ACHN (cell line): ENCODE data around the gene KCNJ14.

Experiments
- DNase-seq: peaks from one replicate; pipeline ENCODE4 v3.0.0-alpha.2; 2015
- in situ Hi-C: cut with HindIII; loops from 2 replicates; pipeline ENCODE4 v1.10.0; 2017; ENCODE audit warnings: low sequenced_read_pairs, low pct_ligation_motif_present, low pct_unique_long_range_greater_than_20kb

KCNJ14 gene

DNA sequence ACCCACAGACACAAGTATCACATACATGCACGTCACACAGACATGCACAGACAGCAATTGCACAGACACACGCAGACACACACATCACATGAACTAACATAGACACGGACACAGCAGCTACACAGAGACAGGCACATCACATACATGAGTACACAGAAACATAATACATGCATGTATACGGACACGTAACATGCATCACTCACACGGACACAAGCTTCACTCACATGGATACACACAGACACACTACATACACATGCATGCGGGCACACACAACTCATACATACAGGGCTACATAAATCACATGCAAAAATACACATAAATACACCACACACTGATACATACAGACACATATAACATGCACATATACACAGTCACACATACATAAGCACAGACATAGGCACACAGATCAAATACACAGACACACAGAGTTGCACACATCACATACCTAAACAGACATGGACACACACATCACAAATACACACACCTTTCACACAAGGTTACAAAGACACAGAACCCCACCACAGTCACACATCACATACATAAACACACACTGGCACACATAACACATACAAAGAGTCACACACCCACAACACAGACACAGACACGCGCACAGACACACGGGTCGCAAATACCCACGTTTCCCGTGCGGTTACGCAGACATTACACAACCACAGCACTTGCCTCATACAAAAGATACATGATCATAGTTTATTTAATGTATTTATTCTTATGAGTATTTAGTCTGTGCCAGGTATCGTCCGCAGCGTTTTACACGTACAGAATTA lies 57.3 kb downstream of the KCNJ14 start:
- DNase-seq, result no peak
- in situ Hi-C loops, result no loop called here

DNA sequence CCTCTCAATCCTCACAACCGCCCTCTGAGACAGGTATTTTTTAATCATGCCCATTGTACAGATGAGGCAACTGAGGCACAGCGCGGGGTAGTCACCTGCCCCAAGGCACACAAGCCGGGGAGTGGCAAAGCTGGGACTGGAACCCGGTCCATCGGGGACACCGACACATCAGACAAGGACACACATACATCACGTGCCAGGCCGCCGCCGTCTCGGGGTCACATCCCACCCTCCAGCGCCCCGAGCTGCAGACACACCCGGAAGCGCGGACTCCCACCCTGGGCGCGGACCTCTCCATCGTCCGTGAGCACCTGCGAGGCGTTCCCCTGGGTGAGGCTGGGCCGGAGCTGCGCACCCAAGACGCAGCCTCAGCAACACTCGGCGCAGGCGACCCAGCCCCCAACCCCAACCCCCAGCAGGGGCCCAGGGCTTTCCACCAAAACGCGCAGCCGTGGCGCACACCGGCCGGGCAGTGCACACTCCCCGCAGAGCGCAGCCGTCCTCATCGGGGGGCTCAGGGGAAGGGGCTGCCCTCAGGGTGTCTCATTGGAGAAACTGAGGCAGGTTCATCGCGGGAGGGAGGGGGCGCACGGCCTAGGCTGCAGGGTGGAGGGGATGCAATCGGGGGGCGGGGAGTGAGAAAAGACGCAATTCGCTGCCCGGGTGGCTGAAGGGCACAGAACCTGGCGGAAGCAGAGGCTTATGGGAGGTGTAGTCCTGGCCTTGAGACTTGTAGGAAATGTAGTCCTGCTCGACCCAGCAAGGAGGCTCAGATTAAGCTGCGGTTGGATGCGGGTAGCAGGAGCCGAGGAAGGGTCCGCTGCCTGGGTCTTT lies 58.1 kb downstream of the KCNJ14 start:
- DNase-seq, result peak; percentile 77
- in situ Hi-C loops, result no loop called here

GRCh38 chr19:48514123-48514458 lies 58.7 kb downstream of the KCNJ14 start:
- DNase-seq, result no peak
- in situ Hi-C loops, result no loop called here

GRCh38 chr19:48516536-48516935 lies 61.2 kb downstream of the KCNJ14 start:
- DNase-seq, result no peak
- in situ Hi-C loops, result no loop called here
